Dendritic cell treated with granulocyte-macrophage colony-stimulating factor and Interleukin-4, amounts not matched to agents 40 ng/mL and 50 ng/mL, for 4 days (primary cell): ENCODE data around the gene IDI2.
"Not testable (repeated sequence)": the region's sequence is repeated elsewhere in the genome, so short reads cannot be mapped to it uniquely, and the experiment has no call there.

Source experiments
- H3K27ac Mint-ChIP-seq: one replicate; pipeline ENCODE4 v1.8.0; 2022; ENCODE audit warnings: mild to moderate bottlenecking, mixed read lengths
- H3K27me3 Mint-ChIP-seq: one replicate; pipeline ENCODE4 v1.8.0; 2022; ENCODE audit warnings: mild to moderate bottlenecking, mixed read lengths
- H3K36me3 Mint-ChIP-seq: one replicate; pipeline ENCODE4 v1.8.0; 2022; ENCODE audit warnings: low read depth, mixed read lengths
- H3K4me1 Mint-ChIP-seq: one replicate; pipeline ENCODE4 v1.8.0; 2022; ENCODE audit warnings: low read depth, mixed read lengths
- H3K4me3 Mint-ChIP-seq: one replicate; pipeline ENCODE4 v1.8.0; 2022; ENCODE audit warnings: mild to moderate bottlenecking, moderate library complexity, mixed read lengths
- H3K9me3 Mint-ChIP-seq: one replicate; pipeline ENCODE4 v1.8.0; 2022; ENCODE audit warnings: mixed read lengths
- intact Hi-C: fragments of 100-400 bp; cut with micrococcal nuclease; formaldehyde crosslinking; loops from one replicate; pipeline ENCODE4 v1.15.0; 2022

IDI2 gene

GRCh38 chr10:1025683-1026082, at the start of gene IDI2:
IDI2 (minus strand) TSS chr10:1025859; CDS start chr10:1024723, 1,136 bp downstream.
- no peak within 1 kb of the TSS for H3K27ac Mint-ChIP-seq

GRCh38 chr10:1074748-1075308, 49.2 kb upstream of the IDI2 start:
- intact Hi-C loops = no loop called here
- Mint-ChIP-seq H3K36me3 (peaks cover 80% of the 10 kb centered on the region), H3K4me1 (peaks cover 11% of the 10 kb centered on the region), H3K27me3 (no peaks in the 10 kb centered on the region), H3K4me3 (no peak overlapping the region), H3K27ac (no peak overlapping the region), H3K9me3 (no peaks in the 10 kb centered on the region)

More at GRCh38 chr10:1025683-1026082, at the start of gene IDI2:
- Mint-ChIP-seq H3K36me3 (peaks cover under 1% of the 10 kb centered on the region), H3K9me3 (no peaks in the 10 kb centered on the region), H3K4me1 (no peaks in the 10 kb centered on the region), H3K27me3 (no peaks in the 10 kb centered on the region), H3K4me3 (no peak within 1 kb of the TSS)
- intact Hi-C loops = no loop called here

- Mint-ChIP-seq H3K4me3 (no peak overlapping the region), H3K4me1 (peaks cover 17% of the 10 kb centered on the region), H3K27ac (no peak overlapping the region), H3K27me3 (no peaks in the 10 kb centered on the region), H3K36me3 (peaks cover 74% of the 10 kb centered on the region), H3K9me3 (no peaks in the 10 kb centered on the region)
- intact Hi-C loops = no loop called here
These were observed 48.5 kb upstream of the IDI2 start for GRCh38 chr10:1074052-1074747.

- Mint-ChIP-seq H3K4me1 (peaks cover 43% of the 10 kb centered on the region), H3K27me3 (no peaks in the 10 kb centered on the region), H3K4me3 (no peak overlapping the region), H3K9me3 (no peaks in the 10 kb centered on the region), H3K36me3 (peaks cover 66% of the 10 kb centered on the region), H3K27ac (peak overlapping the region; percentile 60)
- intact Hi-C loops = no loop called here
These were observed 45.3 kb upstream of the IDI2 start for GRCh38 chr10:1070919-1071318.

- Mint-ChIP-seq H3K27ac (peak overlapping the region; percentile 50), H3K27me3 (no peaks in the 10 kb centered on the region), H3K9me3 (no peaks in the 10 kb centered on the region), H3K4me1 (peaks cover 49% of the 10 kb centered on the region), H3K4me3 (no peak overlapping the region), H3K36me3 (peaks cover 64% of the 10 kb centered on the region)
- intact Hi-C loops = no loop called here
These were observed 43.0 kb upstream of the IDI2 start for GRCh38 chr10:1068380-1069361.

- H3K4me3 Mint-ChIP-seq, H3K9me3 Mint-ChIP-seq, H3K27ac Mint-ChIP-seq, intact Hi-C loops, H3K27me3 Mint-ChIP-seq: not testable (repeated sequence)
- Mint-ChIP-seq H3K36me3 (peaks cover 68% of the 10 kb centered on the region), H3K4me1 (peaks cover 64% of the 10 kb centered on the region)
These were observed 41.1 kb upstream of the IDI2 start for GRCh38 chr10:1066734-1067133.

- peaks cover 74% of the 10 kb centered on the region for H3K36me3 Mint-ChIP-seq
- intact Hi-C loops = no loop called here
- peaks cover 71% of the 10 kb centered on the region for H3K4me1 Mint-ChIP-seq
- no peak overlapping the region for H3K4me3 Mint-ChIP-seq
- no peaks in the 10 kb centered on the region for H3K27me3 Mint-ChIP-seq
- no peaks in the 10 kb centered on the region for H3K9me3 Mint-ChIP-seq
- no peak overlapping the region for H3K27ac Mint-ChIP-seq
These were observed 39.2 kb upstream of the IDI2 start for GRCh38 chr10:1064964-1065247.

- Mint-ChIP-seq H3K4me1 (peaks cover 67% of the 10 kb centered on the region), H3K36me3 (peaks cover 89% of the 10 kb centered on the region), H3K9me3 (no peaks in the 10 kb centered on the region), H3K27ac (no peak overlapping the region), H3K27me3 (no peaks in the 10 kb centered on the region), H3K4me3 (no peak overlapping the region)
- intact Hi-C loops = no loop called here
These were observed 37.7 kb upstream of the IDI2 start for GRCh38 chr10:1063232-1063865.

- intact Hi-C loops = no loop called here
- Mint-ChIP-seq H3K4me3 (no peak overlapping the region), H3K36me3 (peaks cover 92% of the 10 kb centered on the region), H3K9me3 (no peaks in the 10 kb centered on the region), H3K27ac (no peak overlapping the region), H3K4me1 (peaks cover 63% of the 10 kb centered on the region), H3K27me3 (no peaks in the 10 kb centered on the region)
These were observed 36.5 kb upstream of the IDI2 start for GRCh38 chr10:1061930-1062774.

- Mint-ChIP-seq H3K36me3 (peaks cover 91% of the 10 kb centered on the region), H3K4me1 (peaks cover 59% of the 10 kb centered on the region), H3K27ac (no peak overlapping the region), H3K9me3 (no peaks in the 10 kb centered on the region), H3K4me3 (no peak overlapping the region), H3K27me3 (no peaks in the 10 kb centered on the region)
- intact Hi-C loops = no loop called here
These were observed 34.2 kb upstream of the IDI2 start for GRCh38 chr10:1059902-1060301.

- H3K27ac Mint-ChIP-seq = peak overlapping the region; percentile 99
- H3K4me1 Mint-ChIP-seq = peaks cover 65% of the 10 kb centered on the region
- H3K27me3 Mint-ChIP-seq = no peaks in the 10 kb centered on the region
- H3K36me3 Mint-ChIP-seq = peaks cover 91% of the 10 kb centered on the region
- peak overlapping the region; percentile 100 for H3K4me3 Mint-ChIP-seq
- intact Hi-C loops = no loop called here
- H3K9me3 Mint-ChIP-seq = no peaks in the 10 kb centered on the region
These were observed 32.4 kb upstream of the IDI2 start for GRCh38 chr10:1058017-1058416.

GRCh38 chr10:1057106-1057657, 31.5 kb upstream of the IDI2 start:
- H3K4me3 Mint-ChIP-seq = peak overlapping the region; percentile 100
- peaks cover 91% of the 10 kb centered on the region for H3K36me3 Mint-ChIP-seq
- no peaks in the 10 kb centered on the region for H3K27me3 Mint-ChIP-seq
- H3K9me3 Mint-ChIP-seq = no peaks in the 10 kb centered on the region
- peak overlapping the region; percentile 99 for H3K27ac Mint-ChIP-seq
- H3K4me1 Mint-ChIP-seq = peaks cover 66% of the 10 kb centered on the region
- intact Hi-C loops = loop anchor here (2.0 kb wide), 1 partner anchor 126 kb away; the partner anchor contains the start of gene LARP4B
